HEK293 (cell line): ENCODE results near the gene CDK11B.

Source experiments
- CTCF ChIA-PET: fragments of 350-600 bp; formaldehyde crosslinking; extraction: SDS; loops from one replicate; lab custom pipeline; 2021; ENCODE audit warnings: antibody characterized with exemption; lab: Yijun Ruan, JAX
- POLR2A ChIA-PET: fragments of 300-600 bp; formaldehyde crosslinking; extraction: SDS; loops from one replicate; lab custom pipeline; 2020; ENCODE audit warnings: antibody characterized with exemption, inconsistent platforms; lab: Yijun Ruan, JAX
- H3K27ac ChIP-seq: fragments of 200-500 bp; sonication (Bioruptor generic); 2 replicates; pipeline ENCODE4 v1.5.1; 2014; ENCODE audit warnings: low read depth, low read length, control low read depth, inconsistent platforms; ENCODE audit errors: extremely low read depth
- H3K36me3 ChIP-seq, 2 experiments: fragments of 200-500 bp in 1 of 2; sonication (Bioruptor generic) in 1 of 2; 1 replicate in 1 of 2; 2 replicates in 1 of 2; pipeline ENCODE4 v1.5.1; 2014 to 2017; ENCODE audit warnings: inconsistent platforms in 2 of 2, low read length in 2 of 2; ENCODE audit not compliant: control insufficient read depth in 2 of 2, insufficient read depth in 1 of 2
- H3K4me1 ChIP-seq: fragments of 200-500 bp; sonication (Bioruptor generic); 2 replicates; pipeline ENCODE4 v1.5.1; 2014; ENCODE audit warnings: mild to moderate bottlenecking, low read length, inconsistent platforms; ENCODE audit not compliant: control insufficient read depth, insufficient read depth
- H3K4me3 ChIP-seq: 2 replicates; pipeline ENCODE4 v1.5.1; 2011; ENCODE audit warnings: low read depth, mild to moderate bottlenecking, control low read depth, low read length, moderate library complexity
- H3K9me3 ChIP-seq: fragments of 200-500 bp; sonication (Bioruptor generic); 2 replicates; pipeline ENCODE4 v1.5.1; 2014; ENCODE audit warnings: low read depth, low read length, inconsistent platforms; ENCODE audit not compliant: control insufficient read depth, insufficient read depth
- BCL11A ChIP-seq: fragments of 450-650 bp; formaldehyde crosslinking; IDR thresholded peaks from 2 replicates; pipeline ENCODE4 v1.5.1; 2016; ENCODE audit warnings: low read depth, missing biosample characterization, missing genetic modification characterization
- BCL11B ChIP-seq: fragments of 450-650 bp; formaldehyde crosslinking; IDR thresholded peaks from 2 replicates; pipeline ENCODE4 v1.5.1; 2016; ENCODE audit warnings: low read depth, missing biosample characterization, missing genetic modification characterization
- FEZF1 ChIP-seq: fragments of 450-650 bp; formaldehyde crosslinking; IDR thresholded peaks from 2 replicates; pipeline ENCODE4 v1.5.1; 2016; ENCODE audit warnings: missing biosample characterization, missing genetic modification characterization
- INSM2 ChIP-seq: fragments of 450-650 bp; formaldehyde crosslinking; IDR thresholded peaks from 2 replicates; pipeline ENCODE4 v1.5.1; 2016; ENCODE audit warnings: missing biosample characterization, missing genetic modification characterization
- KLF10 ChIP-seq: fragments of 450-650 bp; IDR thresholded peaks from 2 replicates; pipeline ENCODE4 v1.5.1; 2018; ENCODE audit warnings: missing biosample characterization, mild to moderate bottlenecking, missing genetic modification characterization
- MYNN ChIP-seq: fragments of 450-650 bp; formaldehyde crosslinking; IDR thresholded peaks from 2 replicates; pipeline ENCODE4 v1.5.1; 2016; ENCODE audit warnings: missing biosample characterization, missing genetic modification characterization, borderline replicate concordance
- SCRT1 ChIP-seq: fragments of 450-650 bp; formaldehyde crosslinking; IDR thresholded peaks from 2 replicates; pipeline ENCODE4 v1.5.1; 2016; ENCODE audit warnings: missing biosample characterization, missing genetic modification characterization, borderline replicate concordance
- SCRT2 ChIP-seq: fragments of 450-650 bp; formaldehyde crosslinking; IDR thresholded peaks from 2 replicates; pipeline ENCODE4 v1.5.1; 2016; ENCODE audit warnings: missing biosample characterization, missing genetic modification characterization
- YY1 ChIP-seq: fragments of 450-650 bp; formaldehyde crosslinking; IDR thresholded peaks from 2 replicates; pipeline ENCODE4 v1.5.1; 2018; ENCODE audit warnings: missing biosample characterization, missing genetic modification characterization
- ZBTB48 ChIP-seq: fragments of 450-650 bp; formaldehyde crosslinking; IDR thresholded peaks from 2 replicates; pipeline ENCODE4 v1.5.1; 2016; ENCODE audit warnings: missing biosample characterization, missing genetic modification characterization
- ZIC2 ChIP-seq: fragments of 450-650 bp; formaldehyde crosslinking; IDR thresholded peaks from 2 replicates; pipeline ENCODE4 v1.5.1; 2016; ENCODE audit warnings: missing biosample characterization, missing genetic modification characterization
- ZNF140 ChIP-seq: fragments of 450-650 bp; formaldehyde crosslinking; IDR thresholded peaks from 2 replicates; pipeline ENCODE4 v1.5.1; 2016; ENCODE audit warnings: missing biosample characterization, missing genetic modification characterization
- ZNF18 ChIP-seq: fragments of 450-650 bp; formaldehyde crosslinking; IDR thresholded peaks from 2 replicates; pipeline ENCODE4 v1.5.1; 2016; ENCODE audit warnings: missing biosample characterization, missing genetic modification characterization
- ZNF19 ChIP-seq: fragments of 450-650 bp; formaldehyde crosslinking; IDR thresholded peaks from 2 replicates; pipeline ENCODE4; 2016; ENCODE audit warnings: missing biosample characterization, missing genetic modification characterization, low read depth
- ZNF223 ChIP-seq: fragments of 450-650 bp; formaldehyde crosslinking; IDR thresholded peaks from 2 replicates; pipeline ENCODE4 v1.5.1; 2016; ENCODE audit warnings: missing biosample characterization, missing genetic modification characterization
- ZNF280D ChIP-seq: fragments of 450-650 bp; formaldehyde crosslinking; IDR thresholded peaks from 2 replicates; pipeline ENCODE4 v1.5.1; 2016; ENCODE audit warnings: missing biosample characterization, missing genetic modification characterization
- ZNF324 ChIP-seq: fragments of 450-650 bp; formaldehyde crosslinking; IDR thresholded peaks from 2 replicates; pipeline ENCODE4 v1.5.1; 2016; ENCODE audit warnings: missing biosample characterization, missing genetic modification characterization
- ZNF335 ChIP-seq: fragments of 450-650 bp; formaldehyde crosslinking; conservative IDR thresholded peaks from 2 replicates; pipeline ENCODE4 v1.5.1; 2016; ENCODE audit warnings: missing biosample characterization, missing genetic modification characterization
- ZNF423 ChIP-seq: fragments of 450-650 bp; formaldehyde crosslinking; IDR thresholded peaks from 2 replicates; pipeline ENCODE4 v1.5.1; 2016; ENCODE audit warnings: missing biosample characterization, missing genetic modification characterization
- ZNF433 ChIP-seq: fragments of 450-650 bp; formaldehyde crosslinking; IDR thresholded peaks from 2 replicates; pipeline ENCODE4 v1.5.1; 2016; ENCODE audit warnings: missing biosample characterization, missing genetic modification characterization, low read depth
- ZNF544 ChIP-seq: fragments of 450-650 bp; formaldehyde crosslinking; IDR thresholded peaks from 2 replicates; pipeline ENCODE4 v1.5.0; 2017; ENCODE audit warnings: missing biosample characterization, missing genetic modification characterization
- ZNF571 ChIP-seq: fragments of 450-650 bp; formaldehyde crosslinking; IDR thresholded peaks from 2 replicates; pipeline ENCODE4 v1.5.0; 2017; ENCODE audit warnings: missing biosample characterization, missing genetic modification characterization
- ZNF654 ChIP-seq: fragments of 450-650 bp; formaldehyde crosslinking; IDR thresholded peaks from 2 replicates; pipeline ENCODE4 v1.5.1; 2016; ENCODE audit warnings: low read depth, missing biosample characterization, missing genetic modification characterization
- ZNF658 ChIP-seq: fragments of 450-650 bp; formaldehyde crosslinking; IDR thresholded peaks from 2 replicates; pipeline ENCODE4; 2016; ENCODE audit warnings: missing biosample characterization, missing genetic modification characterization
- ZNF701 ChIP-seq: fragments of 450-650 bp; formaldehyde crosslinking; IDR thresholded peaks from 2 replicates; pipeline ENCODE4 v1.5.1; 2016; ENCODE audit warnings: missing biosample characterization, missing genetic modification characterization
- ZNF76 ChIP-seq: fragments of 450-650 bp; formaldehyde crosslinking; IDR thresholded peaks from 2 replicates; pipeline ENCODE4; 2016; ENCODE audit warnings: low read depth, missing biosample characterization, missing genetic modification characterization, borderline replicate concordance
- ZNF843 ChIP-seq: fragments of 450-650 bp; formaldehyde crosslinking; IDR thresholded peaks from 2 replicates; pipeline ENCODE4 v1.5.1; 2016; ENCODE audit warnings: missing biosample characterization, missing genetic modification characterization
- ZXDB ChIP-seq: fragments of 450-650 bp; formaldehyde crosslinking; IDR thresholded peaks from 2 replicates; pipeline ENCODE4 v1.5.1; 2016; ENCODE audit warnings: missing biosample characterization, missing genetic modification characterization
- TF ChIP-seq, protein P1 (sequence below): fragments of 450-650 bp; formaldehyde crosslinking; IDR thresholded peaks from 2 replicates; pipeline ENCODE4 v1.5.1; 2017; ENCODE audit warnings: missing biosample characterization, missing genetic modification characterization

The CDK11B gene

DNA sequence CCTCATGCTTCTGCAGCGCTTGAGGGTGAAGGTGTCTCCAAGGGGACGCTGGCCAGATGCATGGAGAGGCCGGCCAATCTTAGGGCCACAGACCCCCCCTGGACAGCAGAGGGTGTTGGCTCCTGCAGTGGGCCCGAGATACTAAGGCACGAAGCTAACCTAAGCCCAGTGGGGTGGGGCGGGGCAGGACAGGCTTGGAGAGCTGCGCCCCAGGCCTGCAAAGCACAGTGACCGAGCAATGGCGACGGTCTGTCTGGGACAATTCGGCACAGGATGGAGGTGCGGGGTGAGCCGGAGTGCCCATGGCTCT is 60.1 kb downstream of the CDK11B start (continued):
- no peak for TF ChIP-seq ZNF18 (tag by site-specific recombination)
- TF ChIP-seq ZNF140 (tag by site-specific recombination), result no peak
- no peak for TF ChIP-seq ZNF843 (tag by site-specific recombination)
- no peak for TF ChIP-seq BCL11B (tag by site-specific recombination)
- TF ChIP-seq, protein P1, sequence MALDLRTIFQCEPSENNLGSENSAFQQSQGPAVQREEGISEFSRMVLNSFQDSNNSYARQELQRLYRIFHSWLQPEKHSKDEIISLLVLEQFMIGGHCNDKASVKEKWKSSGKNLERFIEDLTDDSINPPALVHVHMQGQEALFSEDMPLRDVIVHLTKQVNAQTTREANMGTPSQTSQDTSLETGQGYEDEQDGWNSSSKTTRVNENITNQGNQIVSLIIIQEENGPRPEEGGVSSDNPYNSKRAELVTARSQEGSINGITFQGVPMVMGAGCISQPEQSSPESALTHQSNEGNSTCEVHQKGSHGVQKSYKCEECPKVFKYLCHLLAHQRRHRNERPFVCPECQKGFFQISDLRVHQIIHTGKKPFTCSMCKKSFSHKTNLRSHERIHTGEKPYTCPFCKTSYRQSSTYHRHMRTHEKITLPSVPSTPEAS, result no peak

GRCh38 chr1:1598051-1598719 is 60.6 kb downstream of the CDK11B start:
- Histone ChIP-seq H3K9me3 (no peaks in the 10 kb centered on the region), H3K27ac (no peak overlapping the region), H3K36me3 (no peaks in the 10 kb centered on the region), H3K4me3 (no peak overlapping the region), H3K4me1 (peaks cover 6% of the 10 kb centered on the region; the same call in 1 of the 2 replicates)
- POLR2A ChIA-PET, result no interaction called here
- CTCF ChIA-PET, result interaction anchor here (0.6 to 1.6 kb wide), 4 partner anchors 12 to 181 kb away, joined by 3 to 6 read pairs (median 4); no protein-coding TSS in a partner anchor
- TF ChIP-seq ZIC2 (tag by site-specific recombination), result no peak
- TF ChIP-seq ZNF76 (tag by site-specific recombination), result no peak
- TF ChIP-seq ZNF223 (tag by site-specific recombination), result no peak
- no peak for TF ChIP-seq ZNF18 (tag by site-specific recombination)
- TF ChIP-seq ZNF19, result no peak
- no peak for TF ChIP-seq ZNF544 (tag by site-specific recombination)
- no peak for TF ChIP-seq FEZF1
- no peak for TF ChIP-seq YY1 (tag by site-specific recombination)
- TF ChIP-seq BCL11A (tag by site-specific recombination), result peak; percentile 53; the same call in 1 of the 2 replicates
- no peak for TF ChIP-seq ZXDB (tag by site-specific recombination)
- 0 out of 2 replicates have a peak, but pooled peaks have one; percentile 11 for TF ChIP-seq ZBTB48 (tag by site-specific recombination)
- no peak for TF ChIP-seq INSM2 (tag by site-specific recombination)
- TF ChIP-seq ZNF324 (tag by site-specific recombination), result no peak
- no peak for TF ChIP-seq ZNF654 (tag by site-specific recombination)
- no peak for TF ChIP-seq ZNF433 (tag by site-specific recombination)
- no peak for TF ChIP-seq ZNF280D
- no peak for TF ChIP-seq ZNF701 (tag by site-specific recombination)
- no peak for TF ChIP-seq ZNF335
- TF ChIP-seq KLF10, result no peak
- no peak for TF ChIP-seq ZNF571 (tag by site-specific recombination)
- no peak for TF ChIP-seq ZNF658 (tag by site-specific recombination)
- peak; percentile 91 for TF ChIP-seq SCRT2 (tag by site-specific recombination)
- TF ChIP-seq BCL11B (tag by site-specific recombination), result no peak
- peak; percentile 72; the same call in 1 of the 2 replicates for TF ChIP-seq SCRT1 (tag by site-specific recombination)
- no peak for TF ChIP-seq ZNF423 (tag by site-specific recombination)
- TF ChIP-seq MYNN (tag by site-specific recombination), result no peak
